ENCODE data around the gene SMYD4. TPM values are rescaled to one million over a fixed set of nuclear protein-coding genes. Genes with fewer than 3 reads are reported as not detected.
A peak's percentile ranks its signal among the peaks of the same experiment; 100 is the strongest.

Gene SMYD4
- total and polyA plus RNA-seq, 9 of the 15 experiments (the other 6 are each of a cell fraction or from before 2014, with no cell fraction given): 1.3 to 10.2 (median 6.7) TPM

DNA sequence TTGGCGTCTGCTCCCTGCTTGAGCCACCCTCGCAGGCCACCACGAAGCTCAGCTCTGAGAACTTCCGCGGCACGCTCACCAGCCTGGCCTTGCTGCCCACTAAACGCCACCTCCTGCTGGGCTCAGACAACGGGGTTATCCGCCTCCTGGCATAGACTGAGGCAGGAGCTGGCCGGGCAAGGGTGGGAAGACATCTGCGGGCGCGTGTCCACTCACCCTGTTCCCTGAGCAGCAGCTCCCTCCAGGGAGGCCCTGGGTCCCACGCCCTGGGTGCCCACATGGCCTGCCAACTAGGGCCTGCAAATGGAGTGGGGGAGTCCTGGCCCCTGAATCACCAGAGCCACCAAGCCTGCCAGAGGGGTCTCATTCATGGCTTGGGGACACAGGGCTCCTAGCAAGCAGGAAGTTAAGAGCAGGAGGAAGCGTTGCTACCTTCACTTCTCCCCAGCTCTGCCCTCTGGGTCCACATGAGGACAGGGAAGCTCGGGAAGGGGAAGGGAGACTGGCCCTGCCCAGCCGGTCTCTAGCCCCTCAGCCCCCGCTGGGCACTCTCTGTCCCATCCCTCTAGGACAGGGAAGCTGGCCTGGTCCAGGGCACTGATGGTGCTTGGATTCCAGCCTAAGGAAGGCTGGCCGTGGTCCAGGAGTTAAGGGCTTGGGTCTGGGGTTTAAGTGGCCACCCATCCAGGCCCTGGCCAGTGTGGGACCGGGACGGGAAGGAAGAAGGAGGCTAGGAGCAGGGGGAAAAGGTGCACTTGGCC, 92.0 kb downstream of the SMYD4 start:
- Histone ChIP-seq H2AFZ (ENCODE audit: low read depth, low read length) (no peak overlapping the region), H3K9ac (ENCODE audit: insufficient read depth in 1 of 2, low read depth in 2 of 2, low read length in 2 of 2) (peak overlapping the region in 1 of 2 experiments; percentile 76; a peak in 2 of 4 replicates), H3K79me2 (ENCODE audit: control insufficient read depth, insufficient read depth, low read length) (no peaks in the 10 kb centered on the region), H3K4me2 (ENCODE audit: insufficient read depth, low read length) (no peak overlapping the region), H3K27ac (ENCODE audit: extremely low read depth, low read depth, low read length) (no peak overlapping the region), H3K36me3 (ENCODE audit: control insufficient read depth, insufficient read depth, low read length) (peaks cover 11% of the 10 kb centered on the region; the same call in 1 of the 3 replicates), H4K20me1 (replicated peaks; ENCODE audit: control insufficient read depth, insufficient read depth, low read length) (no peaks in the 10 kb centered on the region), H3K4me3 (no peak overlapping the region), H3K9me1 (ENCODE audit: control insufficient read depth, insufficient read depth, low read length) (no peaks in the 10 kb centered on the region), H3K9me3 (replicated peaks; ENCODE audit: control insufficient read depth, insufficient read depth, low read depth, low read length) (no peaks in the 10 kb centered on the region), H3K4me1 (replicated peaks in 1 of 2; ENCODE audit: control insufficient read depth in 2 of 2, insufficient read depth in 2 of 2, low read length in 2 of 2) (peaks cover 7 to 44% of the 10 kb centered on the region in 2 experiments), H3K27me3 (ENCODE audit: control insufficient read depth in 2 of 2, insufficient read depth in 2 of 2, low read length in 2 of 2) (peaks cover 5 to 12% of the 10 kb centered on the region in 2 experiments; a peak in 4 of 5 replicates)
- FAIRE-seq: no peak
- no peak for TF ChIP-seq TGIF2 (CRISPR knock-in tag; IDR thresholded peaks at IDR 0.05)
- 0 out of 2 replicates have a peak, but pooled peaks have one; percentile 8 for TF ChIP-seq STAG1 (CRISPR knock-in tag; IDR thresholded peaks at IDR 0.05; ENCODE audit: borderline replicate concordance)
- ATAC-seq: no peak
- POLR2A ChIA-PET: interaction anchor here (0.6 to 3.6 kb wide), 3 partner anchors 11 to 103 kb away, joined by 3 to 16 read pairs (median 3); no protein-coding TSS in a partner anchor
- no TSS peak for BruUV-seq (replicated peaks)
- CTCF ChIA-PET (ENCODE audit: low intra/inter-chr PET ratio): no interaction called here
- intact Hi-C loops (cut with micrococcal nuclease): no loop called here
- DNase-seq (ENCODE audit: extremely low read depth in 1 of 4, low spot score in 3 of 4): no peak
- in situ Hi-C loops (cut with MboI): no loop called here
- 89% methylated on average over 12 of the region's 21 CpGs for WGBS (ENCODE audit: insufficient coverage, low coverage, missing lambda C conversion rate)

Measured in K562 (cell line).